Esophagus squamous epithelium (tissue), 5 donors: ENCODE data around the gene PRPF8. TPM values are rescaled to one million over a fixed set of nuclear protein-coding genes. Genes with fewer than 3 reads are reported as not detected.
A peak's percentile ranks its signal among the peaks of the same experiment; 100 is the strongest.

ENCODE experiments used
- DNase-seq: peaks from one replicate; lab custom pipeline; 2025; lab: John Stamatoyannopoulos, UW
- H3K27ac ChIP-seq, 4 donors: fragments of 200-600 bp; sonication (generic); one replicate each; pipeline ENCODE4 v1.5.1; 2016 to 2019; ENCODE audit warnings: mild to moderate bottlenecking in 1 of 4
- H3K27me3 ChIP-seq, 4 donors: fragments of 200-600 bp; sonication (generic); 1 replicate in 3 of 4; 2 replicates in 1 of 4; pipeline versions ENCODE4 v1.5.1 to v1.6.0; 2017 to 2021; ENCODE audit warnings: antibody characterized with exemption in 1 of 4
- H3K36me3 ChIP-seq, 3 donors: fragments of 200-600 bp; sonication (generic); one replicate each; pipeline ENCODE4 v1.5.1; 2016 to 2019
- H3K4me1 ChIP-seq, 3 donors: fragments of 200-600 bp; sonication (generic); one replicate each; pipeline ENCODE4 v1.5.1; 2017 to 2019
- H3K4me3 ChIP-seq, 4 donors: fragments of 200-600 bp; sonication (generic); 1 replicate in 3 of 4; 2 replicates in 1 of 4; pipeline ENCODE4 v1.5.1; 2016 to 2019; ENCODE audit warnings: mild to moderate bottlenecking in 2 of 4, moderate library complexity in 1 of 4
- H3K9me3 ChIP-seq, 3 donors: fragments of 200-600 bp; sonication (generic); one replicate each; pipeline ENCODE4 v1.5.1; 2016 to 2019
- CTCF ChIP-seq, 6 experiments: fragments of 450-650 bp in 4 of 6; fragments of 200-600 bp in 2 of 6; sonication (generic) in 2 of 6; IDR thresholded peaks; one replicate each; pipeline ENCODE4 v1.5.1; 2016 to 2019; ENCODE audit warnings: antibody characterized with exemption in 6 of 6, mild to moderate bottlenecking in 4 of 6, moderate library complexity in 4 of 6
- POLR2A ChIP-seq, 4 donors: fragments of 450-650 bp; IDR thresholded peaks; one replicate each; pipeline ENCODE4 v1.6.1; 2017; ENCODE audit warnings: antibody characterized with exemption in 4 of 4, mild to moderate bottlenecking in 4 of 4, moderate library complexity in 3 of 4
- WGBS, 2 donors: methylation state at CpG; one replicate each; pipeline ENCODE4 v1.1.5; 2018; 5-methylcytosine and 5-hydroxymethylcytosine counted together
- intact Hi-C: fragments of 100-400 bp; cut with DNase I; formaldehyde crosslinking; loops from one replicate; pipeline ENCODE4 v1.15.0; 2022
- total RNA-seq, 4 donors: library from RNA; depleted of rRNA; stranded (reverse); fragments of >200 nt; gene quantifications; one replicate each; pipeline ENCODE4 v1.1.0, GENCODE V29; 2016
- donor health status: DM: yes; HTN: yes; CAD: no.

The PRPF8 gene
- total RNA-seq, 4 donors from 2014 or later, result 112 to 157 (median 145) TPM

GRCh38 chr17:1644493-1645206, 40.0 kb downstream of the PRPF8 start:
- Histone ChIP-seq H3K27ac (peak overlapping the region; percentile 56 to 87 (median 70)), H3K4me1 (peaks cover 24 to 73% (median 30%) of the 10 kb centered on the region in 3 donors), H3K9me3 (no peaks in the 10 kb centered on the region), H3K36me3 (peaks cover 0 to 8% (median 0%) of the 10 kb centered on the region in 3 donors), H3K4me3 (peak overlapping the region; percentile 9 to 74 (median 44)), H3K27me3 (no peaks in the 10 kb centered on the region)
- DNase-seq, result no peak
- intact Hi-C loops, result no loop called here
- 39 to 60% methylated on average over 7 to 13 of the region's 15 CpGs for WGBS, 2 donors
- TF ChIP-seq CTCF (IDR thresholded peaks at IDR 0.05) (no peak), POLR2A (IDR thresholded peaks at IDR 0.05) (no peak)

DNA sequence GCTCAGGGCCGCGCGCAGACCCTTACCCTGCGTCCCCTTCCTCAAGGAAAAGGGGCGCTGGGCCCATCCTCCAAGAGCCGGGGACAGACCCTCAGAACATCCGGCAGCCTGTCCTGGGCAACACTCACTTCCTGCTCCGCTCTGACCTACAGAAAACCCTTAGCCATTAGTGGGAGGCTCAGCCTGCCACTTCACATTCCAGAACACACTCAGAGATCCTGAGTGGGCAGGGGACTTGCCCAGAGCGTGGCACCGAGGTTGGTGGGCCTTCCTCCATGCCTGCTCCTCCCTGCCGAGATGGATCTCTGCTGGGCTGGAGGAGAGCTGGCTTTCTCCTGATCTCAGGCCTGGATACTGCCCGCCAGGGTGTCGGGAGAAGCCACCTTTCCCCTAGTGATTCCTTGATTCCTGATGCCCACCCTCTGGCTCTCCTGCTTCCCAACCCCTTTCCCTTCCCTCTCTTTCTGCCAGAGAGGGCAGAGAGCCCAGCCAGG, 40.6 kb downstream of the PRPF8 start:
- H3K27ac ChIP-seq, result peak overlapping the region; percentile 3 to 87 (median 70)
- peaks cover 0 to 8% (median 0%) of the 10 kb centered on the region in 3 donors for H3K36me3 ChIP-seq
- WGBS, 2 donors, result 6% methylated on average over 3 of the region's 13 CpGs; no CpG with 5 or more reads in 1 of the 2 donors
- H3K9me3 ChIP-seq, result no peaks in the 10 kb centered on the region
- peaks cover 23 to 68% (median 30%) of the 10 kb centered on the region in 3 donors for H3K4me1 ChIP-seq
- DNase-seq, result no peak
- TF ChIP-seq CTCF (IDR thresholded peaks at IDR 0.05), result no peak
- no peak for TF ChIP-seq POLR2A (IDR thresholded peaks at IDR 0.05)
- peak overlapping the region; percentile 26 to 74 (median 48) for H3K4me3 ChIP-seq
- no peaks in the 10 kb centered on the region for H3K27me3 ChIP-seq
- intact Hi-C loops, result no loop called here

DNA sequence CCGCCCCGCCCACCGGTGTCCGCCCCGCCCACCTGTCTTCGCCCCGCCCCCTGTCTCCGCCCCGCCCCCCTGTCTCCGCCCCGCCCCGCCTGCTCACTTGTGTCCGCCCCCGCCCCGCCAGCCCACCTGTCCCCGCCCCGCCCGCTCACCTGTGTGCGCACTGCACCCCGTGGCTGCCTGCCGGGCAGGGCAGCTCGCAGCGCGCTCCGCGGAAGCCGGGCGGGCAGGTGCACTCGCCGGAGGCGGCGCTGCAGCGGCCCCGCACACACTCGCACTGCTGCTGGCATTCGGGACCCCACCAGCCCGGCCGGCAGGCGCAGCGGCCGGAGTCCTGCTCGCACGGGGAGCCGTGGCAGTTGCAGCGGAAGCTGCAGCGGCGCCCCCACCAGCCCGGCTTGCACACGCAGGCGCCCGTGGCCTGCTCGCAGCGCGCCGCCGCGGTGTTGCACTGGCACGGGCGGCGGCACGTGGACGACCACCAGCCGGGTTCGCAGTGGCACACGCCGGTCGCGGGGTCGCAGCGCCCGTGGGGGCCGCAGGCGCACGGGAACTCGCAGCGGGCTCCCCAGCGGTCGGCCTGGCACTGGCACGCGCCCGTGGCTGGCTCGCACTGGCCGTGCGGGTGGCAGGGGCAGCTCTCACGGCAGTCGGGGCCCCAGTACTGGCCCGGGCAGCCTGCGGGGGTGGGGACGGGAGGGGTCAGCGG, 41.2 kb downstream of the PRPF8 start:
- H3K36me3 ChIP-seq, result peaks cover 0 to 8% (median 0%) of the 10 kb centered on the region in 3 donors
- peaks cover 20 to 65% (median 30%) of the 10 kb centered on the region in 3 donors for H3K4me1 ChIP-seq
- peak overlapping the region; percentile 26 to 74 (median 48) for H3K4me3 ChIP-seq
- intact Hi-C loops, result no loop called here
- WGBS, 2 donors, result no CpG with 5 or more reads among the region's 90 CpGs
- no peaks in the 10 kb centered on the region for H3K27me3 ChIP-seq
- no peaks in the 10 kb centered on the region for H3K9me3 ChIP-seq
- peak overlapping the region; percentile 3 to 87 (median 70) for H3K27ac ChIP-seq
- TF ChIP-seq POLR2A (IDR thresholded peaks at IDR 0.05) (no peak), CTCF (IDR thresholded peaks at IDR 0.05) (peak in 5 of 6 experiments; percentile 6 to 50 (median 22))
- DNase-seq, result no peak

GRCh38 chr17:1641065-1641403, 43.6 kb downstream of the PRPF8 start:
- WGBS, 2 donors, result 59 to 71% methylated on average over 10 to 11 of the region's 12 CpGs
- H3K4me1 ChIP-seq, result peaks cover 7 to 40% (median 13%) of the 10 kb centered on the region in 3 donors
- H3K36me3 ChIP-seq, result peaks cover 0 to 9% (median 0%) of the 10 kb centered on the region in 3 donors
- no peaks in the 10 kb centered on the region for H3K27me3 ChIP-seq
- H3K9me3 ChIP-seq, result no peaks in the 10 kb centered on the region
- TF ChIP-seq CTCF (IDR thresholded peaks at IDR 0.05) (no peak), POLR2A (IDR thresholded peaks at IDR 0.05) (no peak)
- no peak for DNase-seq
- intact Hi-C loops, result no loop called here
- no peak overlapping the region for H3K4me3 ChIP-seq
- H3K27ac ChIP-seq, result no peak overlapping the region
